GM18873 (cell line): ENCODE measurements around the gene ADGRV1.
"Not testable (repeated sequence)": the region's sequence is repeated elsewhere in the genome, so short reads cannot be mapped to it uniquely, and the experiment has no call there.

Experiments used
- ATAC-seq: cut with Tn5 transposase; IDR thresholded peaks from one replicate; pipeline ENCODE4 v1.9.1; 2021; ENCODE audit warnings: mild to moderate bottlenecking, moderate library complexity, moderate number of reproducible peaks; ENCODE audit not compliant: unreplicated experiment, low FRiP score

Gene ADGRV1

GRCh38 chr5:90800082-90800481 lies 241.5 kb downstream of the ADGRV1 start:
- ATAC-seq = not testable (repeated sequence)

GRCh38 chr5:90800515-90800914 lies 241.9 kb downstream of the ADGRV1 start:
- ATAC-seq = not testable (repeated sequence)

GRCh38 chr5:90802474-90803317 lies 244.1 kb downstream of the ADGRV1 start:
- ATAC-seq = no peak

GRCh38 chr5:90803381-90803780 lies 244.8 kb downstream of the ADGRV1 start:
- ATAC-seq = no peak

GRCh38 chr5:90803876-90804275 lies 245.3 kb downstream of the ADGRV1 start:
- no peak for ATAC-seq

- no peak for ATAC-seq
Measured at GRCh38 chr5:90807496-90807895, 248.9 kb downstream of the ADGRV1 start.

GRCh38 chr5:90809311-90810056 lies 250.9 kb downstream of the ADGRV1 start:
- ATAC-seq = no peak

- no peak for ATAC-seq
Measured at GRCh38 chr5:90810211-90810610, 251.6 kb downstream of the ADGRV1 start.

- ATAC-seq = no peak
Measured at GRCh38 chr5:90813392-90813791, 254.8 kb downstream of the ADGRV1 start.

GRCh38 chr5:90822062-90822461 lies 263.5 kb downstream of the ADGRV1 start:
- ATAC-seq = not testable (repeated sequence)

GRCh38 chr5:90824436-90824835 lies 265.8 kb downstream of the ADGRV1 start:
- no peak for ATAC-seq

GRCh38 chr5:90830058-90830457 lies 271.5 kb downstream of the ADGRV1 start:
- no peak for ATAC-seq

- no peak for ATAC-seq
Measured at GRCh38 chr5:90833753-90834152, 275.2 kb downstream of the ADGRV1 start.

- no peak for ATAC-seq
Measured at GRCh38 chr5:90834711-90835110, 276.1 kb downstream of the ADGRV1 start.

GRCh38 chr5:90843443-90843842 lies 284.8 kb downstream of the ADGRV1 start:
- ATAC-seq = no peak

- no peak for ATAC-seq
Measured at GRCh38 chr5:90844931-90845330, 286.3 kb downstream of the ADGRV1 start.

- no peak for ATAC-seq
Measured at GRCh38 chr5:90845723-90846554, 287.3 kb downstream of the ADGRV1 start.

- not testable (repeated sequence) for ATAC-seq
Measured at GRCh38 chr5:90847606-90848005, 289.0 kb downstream of the ADGRV1 start.

GRCh38 chr5:90849939-90850338 lies 291.3 kb downstream of the ADGRV1 start:
- no peak for ATAC-seq

GRCh38 chr5:90852531-90852930 lies 293.9 kb downstream of the ADGRV1 start:
- ATAC-seq = no peak

- no peak for ATAC-seq
Measured at GRCh38 chr5:90853750-90854149, 295.2 kb downstream of the ADGRV1 start.
